PC-9 (cell line): ENCODE measurements around the gene TENM4.

Experiments
- EZH2 ChIP-seq: fragments of 200-600 bp; sonication (generic); IDR thresholded peaks from 2 replicates; pipeline ENCODE4 v1.8.0; 2017; ENCODE audit warnings: antibody characterized with exemption, low read depth
- TF ChIP-seq, protein P1 (sequence below): fragments of 200-600 bp; sonication (generic); conservative IDR thresholded peaks from 2 replicates; pipeline ENCODE4 v1.6.1; 2017; ENCODE audit warnings: mixed run types, antibody characterized with exemption, mild to moderate bottlenecking, moderate library complexity

GRCh38 chr11:79006854-79007253 lies 434.0 kb downstream of the TENM4 start:
- TF ChIP-seq EZH2, result no peak
- TF ChIP-seq, protein P1, sequence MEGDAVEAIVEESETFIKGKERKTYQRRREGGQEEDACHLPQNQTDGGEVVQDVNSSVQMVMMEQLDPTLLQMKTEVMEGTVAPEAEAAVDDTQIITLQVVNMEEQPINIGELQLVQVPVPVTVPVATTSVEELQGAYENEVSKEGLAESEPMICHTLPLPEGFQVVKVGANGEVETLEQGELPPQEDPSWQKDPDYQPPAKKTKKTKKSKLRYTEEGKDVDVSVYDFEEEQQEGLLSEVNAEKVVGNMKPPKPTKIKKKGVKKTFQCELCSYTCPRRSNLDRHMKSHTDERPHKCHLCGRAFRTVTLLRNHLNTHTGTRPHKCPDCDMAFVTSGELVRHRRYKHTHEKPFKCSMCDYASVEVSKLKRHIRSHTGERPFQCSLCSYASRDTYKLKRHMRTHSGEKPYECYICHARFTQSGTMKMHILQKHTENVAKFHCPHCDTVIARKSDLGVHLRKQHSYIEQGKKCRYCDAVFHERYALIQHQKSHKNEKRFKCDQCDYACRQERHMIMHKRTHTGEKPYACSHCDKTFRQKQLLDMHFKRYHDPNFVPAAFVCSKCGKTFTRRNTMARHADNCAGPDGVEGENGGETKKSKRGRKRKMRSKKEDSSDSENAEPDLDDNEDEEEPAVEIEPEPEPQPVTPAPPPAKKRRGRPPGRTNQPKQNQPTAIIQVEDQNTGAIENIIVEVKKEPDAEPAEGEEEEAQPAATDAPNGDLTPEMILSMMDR, result no peak
